ENCODE data around the gene STBD1.
A peak's percentile ranks its signal among the peaks of the same experiment; 100 is the strongest.
"Not testable (repeated sequence)": the region's sequence is repeated elsewhere in the genome, so short reads cannot be mapped to it uniquely, and the experiment has no call there.

STBD1 gene

GRCh38 chr4:76305971-76306881 lies at the start of gene STBD1:
TSS of gene STBD1 (plus strand) at chr4:76306733. CDS start at chr4:76306770, 37 bp downstream.
- DNase-seq = peak; percentile 50

- DNase-seq = no peak
Measured at GRCh38 chr4:76256968-76257367, 49.6 kb upstream of the STBD1 start.

- no peak for DNase-seq
Measured at GRCh38 chr4:76257824-76258223, 48.7 kb upstream of the STBD1 start.

GRCh38 chr4:76260571-76260970 lies 46.0 kb upstream of the STBD1 start:
- DNase-seq = no peak

- DNase-seq = no peak
Measured at GRCh38 chr4:76265631-76266218, 40.8 kb upstream of the STBD1 start.

- no peak for DNase-seq
Measured at GRCh38 chr4:76266627-76267026, 39.9 kb upstream of the STBD1 start.

GRCh38 chr4:76267811-76268210 lies 38.7 kb upstream of the STBD1 start:
- no peak for DNase-seq

GRCh38 chr4:76270244-76271175 lies 36.0 kb upstream of the STBD1 start:
- DNase-seq = no peak

GRCh38 chr4:76271248-76271647 lies 35.3 kb upstream of the STBD1 start:
- no peak for DNase-seq

GRCh38 chr4:76272073-76272472 lies 34.5 kb upstream of the STBD1 start:
- DNase-seq = no peak

GRCh38 chr4:76272582-76272981 lies 34.0 kb upstream of the STBD1 start:
- DNase-seq = no peak

- DNase-seq = no peak
Measured at GRCh38 chr4:76272999-76273398, 33.5 kb upstream of the STBD1 start.

- DNase-seq = no peak
Measured at GRCh38 chr4:76275486-76276124, 30.9 kb upstream of the STBD1 start.

- no peak for DNase-seq
Measured at GRCh38 chr4:76276813-76277212, 29.7 kb upstream of the STBD1 start.

- no peak for DNase-seq
Measured at GRCh38 chr4:76277667-76278066, 28.9 kb upstream of the STBD1 start.

- DNase-seq = no peak
Measured at GRCh38 chr4:76278583-76278982, 27.9 kb upstream of the STBD1 start.

- peak; percentile 30 for DNase-seq
Measured at GRCh38 chr4:76279462-76279861, 27.1 kb upstream of the STBD1 start.

GRCh38 chr4:76280488-76281441 lies 25.8 kb upstream of the STBD1 start:
- no peak for DNase-seq

- not testable (repeated sequence) for DNase-seq
Measured at GRCh38 chr4:76281594-76281993, 24.9 kb upstream of the STBD1 start.

- DNase-seq = no peak
Measured at GRCh38 chr4:76282941-76283689, 23.4 kb upstream of the STBD1 start.

- DNase-seq = no peak
Measured at GRCh38 chr4:76283900-76284299, 22.6 kb upstream of the STBD1 start.
